8988T (cell line): Measurements from ENCODE around the gene PINK1.
A peak's percentile ranks its signal among the peaks of the same experiment; 100 is the strongest.
"Not testable (repeated sequence)": the region's sequence is repeated elsewhere in the genome, so short reads cannot be mapped to it uniquely, and the experiment has no call there.

ENCODE experiments used
- DNase-seq: peaks from one replicate; pipeline ENCODE4 v3.0.0; 2011

The PINK1 gene

GRCh38 chr1:20648946-20649345 lies 15.7 kb downstream of the PINK1 start:
- no peak for DNase-seq

GRCh38 chr1:20652300-20652699 lies 19.0 kb downstream of the PINK1 start:
- no peak for DNase-seq

- no peak for DNase-seq
Observed at GRCh38 chr1:20654104-20654690, 20.9 kb downstream of the PINK1 start.

- no peak for DNase-seq
Observed at GRCh38 chr1:20657024-20657423, 23.8 kb downstream of the PINK1 start.

GRCh38 chr1:20658166-20658915 lies 25.1 kb downstream of the PINK1 start:
- DNase-seq = no peak

- no peak for DNase-seq
Observed at GRCh38 chr1:20660363-20660762, 27.1 kb downstream of the PINK1 start.

- no peak for DNase-seq
Observed at GRCh38 chr1:20660847-20661206, 27.6 kb downstream of the PINK1 start.

- peak; percentile 75 for DNase-seq
Observed at GRCh38 chr1:20661207-20662109, 28.2 kb downstream of the PINK1 start, which contains the start of gene DDOST. TSS of gene DDOST (minus strand) at chr1:20661369. CDS start at chr1:20661350, 19 bp downstream.

GRCh38 chr1:20662110-20662475 lies 28.8 kb downstream of the PINK1 start:
- DNase-seq = no peak

GRCh38 chr1:20663365-20663764 lies 30.1 kb downstream of the PINK1 start:
- DNase-seq = no peak

GRCh38 chr1:20663969-20664715 lies 30.9 kb downstream of the PINK1 start:
- DNase-seq = no peak

GRCh38 chr1:20665726-20666125 lies 32.5 kb downstream of the PINK1 start:
- DNase-seq = no peak

- DNase-seq = no peak
Observed at GRCh38 chr1:20666146-20666545, 32.9 kb downstream of the PINK1 start.

GRCh38 chr1:20666804-20667203 lies 33.5 kb downstream of the PINK1 start:
- DNase-seq = no peak

GRCh38 chr1:20668581-20668980 lies 35.3 kb downstream of the PINK1 start:
- DNase-seq = no peak

- no peak for DNase-seq
Observed at GRCh38 chr1:20670936-20671335, 37.7 kb downstream of the PINK1 start.

- DNase-seq = no peak
Observed at GRCh38 chr1:20672265-20672632, 39.0 kb downstream of the PINK1 start.

- DNase-seq = not testable (repeated sequence)
Observed at GRCh38 chr1:20673626-20674025, 40.4 kb downstream of the PINK1 start.

GRCh38 chr1:20678599-20678998 lies 45.3 kb downstream of the PINK1 start:
- no peak for DNase-seq

- no peak for DNase-seq
Observed at GRCh38 chr1:20680269-20680668, 47.0 kb downstream of the PINK1 start.

GRCh38 chr1:20681999-20682398 lies 48.7 kb downstream of the PINK1 start:
- DNase-seq = no peak

- DNase-seq = no peak
Observed at GRCh38 chr1:20682571-20683236, 49.4 kb downstream of the PINK1 start.

- no peak for DNase-seq
Observed at GRCh38 chr1:20683614-20684013, 50.4 kb downstream of the PINK1 start.
